ENCODE measurements around the gene TMEM256.
A peak's percentile ranks its signal among the peaks of the same experiment; 100 is the strongest.

- no peak for TF ChIP-seq POLR2A (IDR thresholded peaks at IDR 0.05)
- TF ChIP-seq CTCF (IDR thresholded peaks at IDR 0.05): peak; percentile 76 to 90 (median 84)
These were observed 47.8 kb downstream of the TMEM256 start for GRCh38 chr17:7356072-7356549.

Data from heart left ventricle (tissue), 13 donors.